GM23338 (cell line): ENCODE results near the gene EML2. TPM values are rescaled to one million over a fixed set of nuclear protein-coding genes. Genes with fewer than 3 reads are reported as not detected.

Source experiments
- ATAC-seq: fragments of 200-7000 bp; cut with Tn5 transposase; 3 replicates; pipeline ENCODE4 v1.9.1; 2020
- DNase-seq: peaks from one replicate; pipeline ENCODE4 v3.0.0-alpha.2; 2015; ENCODE audit warnings: low spot score
- H2AFZ ChIP-seq: fragments of 200-600 bp; sonication (generic); 2 replicates; pipeline ENCODE4 v1.8.0; 2016; ENCODE audit warnings: antibody characterized with exemption, mild to moderate bottlenecking, moderate library complexity
- H3F3A ChIP-seq: fragments of 200-600 bp; sonication (generic); replicated peaks from 2 replicates; pipeline ENCODE4 v1.8.0; 2017; ENCODE audit warnings: antibody characterized with exemption, mixed run types, low read depth
- H3K27ac ChIP-seq: fragments of 200-600 bp; sonication (generic); 2 replicates; pipeline ENCODE4 v1.6.1; 2016; ENCODE audit warnings: low read depth
- H3K27me3 ChIP-seq: fragments of 200-600 bp; sonication (generic); 2 replicates; pipeline ENCODE4 v1.8.0; 2016; ENCODE audit warnings: mild to moderate bottlenecking, mixed run types, moderate library complexity; ENCODE audit not compliant: insufficient read depth
- H3K36me3 ChIP-seq: fragments of 200-600 bp; sonication (generic); 2 replicates; pipeline ENCODE4 v1.8.0; 2016; ENCODE audit warnings: mild to moderate bottlenecking; ENCODE audit not compliant: insufficient read depth
- H3K4me1 ChIP-seq: fragments of 200-600 bp; sonication (generic); 2 replicates; pipeline ENCODE4 v1.8.0; 2016; ENCODE audit warnings: mild to moderate bottlenecking, moderate library complexity; ENCODE audit not compliant: insufficient read depth
- H3K4me2 ChIP-seq: fragments of 200-600 bp; sonication (generic); 2 replicates; pipeline ENCODE4 v1.7.1; 2017; ENCODE audit warnings: mixed run types
- H3K4me3 ChIP-seq: fragments of 200-600 bp; sonication (generic); 2 replicates; pipeline ENCODE4 v1.6.1; 2016; ENCODE audit warnings: mixed run types
- H3K79me2 ChIP-seq: fragments of 200-600 bp; sonication (generic); replicated peaks from 2 replicates; pipeline ENCODE4 v1.8.0; 2017; ENCODE audit warnings: mild to moderate bottlenecking; ENCODE audit not compliant: insufficient read depth
- H3K9me2 ChIP-seq: fragments of 200-600 bp; sonication (generic); 2 replicates; pipeline ENCODE4 v1.8.0; 2017; ENCODE audit not compliant: insufficient read depth
- H4K20me1 ChIP-seq: fragments of 200-600 bp; sonication (generic); replicated peaks from 2 replicates; pipeline ENCODE4 v1.8.0; 2017; ENCODE audit warnings: mild to moderate bottlenecking; ENCODE audit not compliant: insufficient read depth
- H3K27ac Mint-ChIP-seq: 2 replicates; pipeline ENCODE4 v1.8.0; 2020; ENCODE audit warnings: inconsistent platforms, mild to moderate bottlenecking, moderate library complexity, mixed read lengths
- H3K27me3 Mint-ChIP-seq: 3 replicates; pipeline ENCODE4 v1.8.0; 2022; ENCODE audit warnings: low read depth, mild to moderate bottlenecking, moderate library complexity, mixed read lengths, inconsistent platforms; ENCODE audit not compliant: insufficient read depth, poor library complexity
- H3K36me3 Mint-ChIP-seq: 3 replicates; pipeline ENCODE4 v1.8.0; 2021; ENCODE audit warnings: low read depth, mild to moderate bottlenecking, inconsistent platforms, moderate library complexity, mixed read lengths
- H3K4me1 Mint-ChIP-seq: 3 replicates; pipeline ENCODE4 v1.8.0; 2020; ENCODE audit warnings: mild to moderate bottlenecking, inconsistent platforms, mixed read lengths
- H3K4me3 Mint-ChIP-seq: 3 replicates; pipeline ENCODE4 v1.8.0; 2021; ENCODE audit warnings: moderate library complexity, mild to moderate bottlenecking, inconsistent platforms, mixed read lengths
- H3K9me3 Mint-ChIP-seq: 3 replicates; pipeline ENCODE4 v1.8.0; 2020; ENCODE audit warnings: moderate library complexity, mild to moderate bottlenecking, inconsistent platforms, mixed read lengths
- CREB1 ChIP-seq: fragments of 250-450 bp; sonication (Bioruptor Pico); IDR thresholded peaks from 2 replicates; pipeline ENCODE4 v1.5.0; 2020; ENCODE audit warnings: low read depth, mild to moderate bottlenecking, moderate library complexity
- EZH2 ChIP-seq: fragments of 200-600 bp; sonication (generic); IDR thresholded peaks from one replicate; pipeline ENCODE4 v1.8.0; 2017; ENCODE audit warnings: antibody characterized with exemption, mild to moderate bottlenecking, low read depth; ENCODE audit not compliant: unreplicated experiment
- EZH2phosphoT487 ChIP-seq: fragments of 200-600 bp; sonication (generic); IDR thresholded peaks from one replicate; pipeline ENCODE4 v1.8.1; 2018; ENCODE audit warnings: antibody characterized with exemption; ENCODE audit not compliant: unreplicated experiment
- JUNB ChIP-seq: IDR thresholded peaks from one replicate; pipeline ENCODE4 v1.6.1; 2016; ENCODE audit warnings: antibody characterized with exemption; ENCODE audit not compliant: unreplicated experiment
- NANOG ChIP-seq: IDR thresholded peaks from 2 replicates; pipeline ENCODE4 v1.6.1; 2016; ENCODE audit warnings: antibody characterized with exemption, borderline replicate concordance
- POLR2AphosphoS5 ChIP-seq: IDR thresholded peaks from 2 replicates; pipeline ENCODE4 v1.6.1; 2016; ENCODE audit warnings: antibody characterized with exemption, low read depth
- STAT1 ChIP-seq: IDR thresholded peaks from one replicate; pipeline ENCODE4 v1.6.1; 2016; ENCODE audit warnings: antibody characterized with exemption; ENCODE audit not compliant: unreplicated experiment
- ZNF114 ChIP-seq: fragments of 250-450 bp; sonication (Bioruptor Pico); IDR thresholded peaks from 2 replicates; pipeline ENCODE4 v1.5.0; 2020; ENCODE audit warnings: mild to moderate bottlenecking, moderate library complexity
- ZNF331 ChIP-seq: fragments of 250-450 bp; sonication (Bioruptor Pico); IDR thresholded peaks from 2 replicates; pipeline ENCODE4 v1.5.0; 2020; ENCODE audit warnings: low read depth, mild to moderate bottlenecking, moderate library complexity
- polyA plus RNA-seq: library from polyadenylated mRNA; unstranded; fragments of >200 nt; fragmentation: Nextera tagmentation; extraction: Ambion mirVana; gene quantifications from 2 replicates; pipeline ENCODE4 v1.2.1, GENCODE V29; 2016
- total RNA-seq: library from RNA; depleted of rRNA; stranded (reverse); fragments of >200 nt; shearing (Covaris generic); gene quantifications from 2 replicates; pipeline ENCODE4 v1.2.3, GENCODE V29; 2014
- TF ChIP-seq, protein P1 (sequence below): fragments of 250-450 bp; sonication (Bioruptor Pico); IDR thresholded peaks from 2 replicates; pipeline ENCODE4 v1.5.0; 2020; ENCODE audit warnings: mild to moderate bottlenecking, moderate library complexity
- TF ChIP-seq, protein P2 (sequence below): IDR thresholded peaks from one replicate; pipeline ENCODE4 v1.6.1; 2018; ENCODE audit warnings: antibody characterized with exemption; ENCODE audit not compliant: unreplicated experiment
- TF ChIP-seq, protein P3 (sequence below): IDR thresholded peaks from 2 replicates; pipeline ENCODE4 v1.6.1; 2016; ENCODE audit warnings: antibody characterized with exemption
- TF ChIP-seq, protein P4 (sequence below), 2 experiments: fragments of 200-600 bp in 1 of 2; sonication (generic) in 1 of 2; conservative IDR thresholded peaks; 2 replicates each; pipeline versions ENCODE4 v1.5.1 to v1.6.1; 2016 to 2017; ENCODE audit warnings: antibody characterized with exemption in 2 of 2, low read depth in 2 of 2, mild to moderate bottlenecking in 2 of 2, moderate library complexity in 1 of 2

The EML2 gene
- total and polyA plus RNA-seq, 2 experiments from 2014 or later = 7.1 to 33.9 TPM

DNA sequence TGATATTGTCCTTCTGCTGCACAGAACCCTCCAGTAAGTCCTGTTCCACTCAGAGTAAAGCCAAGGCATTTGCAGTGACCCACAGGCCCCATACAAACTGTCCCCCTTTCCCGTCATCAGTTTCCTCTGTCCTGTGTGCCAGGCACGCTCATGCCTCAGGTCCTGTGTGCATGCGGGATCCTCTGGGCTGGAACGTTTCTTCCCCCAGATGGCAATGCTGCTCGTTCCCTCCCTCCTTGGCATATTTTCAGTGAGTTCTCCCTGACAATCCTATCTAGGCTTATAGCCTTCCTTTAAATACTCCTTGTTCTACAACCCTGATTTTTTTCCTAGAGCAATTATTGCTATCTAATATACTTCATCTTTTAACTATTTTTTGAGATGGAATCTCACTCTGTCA, 60.3 kb downstream of the EML2 start:
- no peak overlapping the region; the same call in 2 of the 3 replicates for H3K4me3 Mint-ChIP-seq
- no peak overlapping the region for H3K27ac Mint-ChIP-seq

More for the DNA sequence above, 60.3 kb downstream of the EML2 start:
- no peak for TF ChIP-seq EZH2phosphoT487
- TF ChIP-seq STAT1 = no peak
- no peak for TF ChIP-seq NANOG
- no peak for TF ChIP-seq CREB1 (CRISPR knock-in tag)
- no peak for TF ChIP-seq EZH2
- TF ChIP-seq, protein P1, sequence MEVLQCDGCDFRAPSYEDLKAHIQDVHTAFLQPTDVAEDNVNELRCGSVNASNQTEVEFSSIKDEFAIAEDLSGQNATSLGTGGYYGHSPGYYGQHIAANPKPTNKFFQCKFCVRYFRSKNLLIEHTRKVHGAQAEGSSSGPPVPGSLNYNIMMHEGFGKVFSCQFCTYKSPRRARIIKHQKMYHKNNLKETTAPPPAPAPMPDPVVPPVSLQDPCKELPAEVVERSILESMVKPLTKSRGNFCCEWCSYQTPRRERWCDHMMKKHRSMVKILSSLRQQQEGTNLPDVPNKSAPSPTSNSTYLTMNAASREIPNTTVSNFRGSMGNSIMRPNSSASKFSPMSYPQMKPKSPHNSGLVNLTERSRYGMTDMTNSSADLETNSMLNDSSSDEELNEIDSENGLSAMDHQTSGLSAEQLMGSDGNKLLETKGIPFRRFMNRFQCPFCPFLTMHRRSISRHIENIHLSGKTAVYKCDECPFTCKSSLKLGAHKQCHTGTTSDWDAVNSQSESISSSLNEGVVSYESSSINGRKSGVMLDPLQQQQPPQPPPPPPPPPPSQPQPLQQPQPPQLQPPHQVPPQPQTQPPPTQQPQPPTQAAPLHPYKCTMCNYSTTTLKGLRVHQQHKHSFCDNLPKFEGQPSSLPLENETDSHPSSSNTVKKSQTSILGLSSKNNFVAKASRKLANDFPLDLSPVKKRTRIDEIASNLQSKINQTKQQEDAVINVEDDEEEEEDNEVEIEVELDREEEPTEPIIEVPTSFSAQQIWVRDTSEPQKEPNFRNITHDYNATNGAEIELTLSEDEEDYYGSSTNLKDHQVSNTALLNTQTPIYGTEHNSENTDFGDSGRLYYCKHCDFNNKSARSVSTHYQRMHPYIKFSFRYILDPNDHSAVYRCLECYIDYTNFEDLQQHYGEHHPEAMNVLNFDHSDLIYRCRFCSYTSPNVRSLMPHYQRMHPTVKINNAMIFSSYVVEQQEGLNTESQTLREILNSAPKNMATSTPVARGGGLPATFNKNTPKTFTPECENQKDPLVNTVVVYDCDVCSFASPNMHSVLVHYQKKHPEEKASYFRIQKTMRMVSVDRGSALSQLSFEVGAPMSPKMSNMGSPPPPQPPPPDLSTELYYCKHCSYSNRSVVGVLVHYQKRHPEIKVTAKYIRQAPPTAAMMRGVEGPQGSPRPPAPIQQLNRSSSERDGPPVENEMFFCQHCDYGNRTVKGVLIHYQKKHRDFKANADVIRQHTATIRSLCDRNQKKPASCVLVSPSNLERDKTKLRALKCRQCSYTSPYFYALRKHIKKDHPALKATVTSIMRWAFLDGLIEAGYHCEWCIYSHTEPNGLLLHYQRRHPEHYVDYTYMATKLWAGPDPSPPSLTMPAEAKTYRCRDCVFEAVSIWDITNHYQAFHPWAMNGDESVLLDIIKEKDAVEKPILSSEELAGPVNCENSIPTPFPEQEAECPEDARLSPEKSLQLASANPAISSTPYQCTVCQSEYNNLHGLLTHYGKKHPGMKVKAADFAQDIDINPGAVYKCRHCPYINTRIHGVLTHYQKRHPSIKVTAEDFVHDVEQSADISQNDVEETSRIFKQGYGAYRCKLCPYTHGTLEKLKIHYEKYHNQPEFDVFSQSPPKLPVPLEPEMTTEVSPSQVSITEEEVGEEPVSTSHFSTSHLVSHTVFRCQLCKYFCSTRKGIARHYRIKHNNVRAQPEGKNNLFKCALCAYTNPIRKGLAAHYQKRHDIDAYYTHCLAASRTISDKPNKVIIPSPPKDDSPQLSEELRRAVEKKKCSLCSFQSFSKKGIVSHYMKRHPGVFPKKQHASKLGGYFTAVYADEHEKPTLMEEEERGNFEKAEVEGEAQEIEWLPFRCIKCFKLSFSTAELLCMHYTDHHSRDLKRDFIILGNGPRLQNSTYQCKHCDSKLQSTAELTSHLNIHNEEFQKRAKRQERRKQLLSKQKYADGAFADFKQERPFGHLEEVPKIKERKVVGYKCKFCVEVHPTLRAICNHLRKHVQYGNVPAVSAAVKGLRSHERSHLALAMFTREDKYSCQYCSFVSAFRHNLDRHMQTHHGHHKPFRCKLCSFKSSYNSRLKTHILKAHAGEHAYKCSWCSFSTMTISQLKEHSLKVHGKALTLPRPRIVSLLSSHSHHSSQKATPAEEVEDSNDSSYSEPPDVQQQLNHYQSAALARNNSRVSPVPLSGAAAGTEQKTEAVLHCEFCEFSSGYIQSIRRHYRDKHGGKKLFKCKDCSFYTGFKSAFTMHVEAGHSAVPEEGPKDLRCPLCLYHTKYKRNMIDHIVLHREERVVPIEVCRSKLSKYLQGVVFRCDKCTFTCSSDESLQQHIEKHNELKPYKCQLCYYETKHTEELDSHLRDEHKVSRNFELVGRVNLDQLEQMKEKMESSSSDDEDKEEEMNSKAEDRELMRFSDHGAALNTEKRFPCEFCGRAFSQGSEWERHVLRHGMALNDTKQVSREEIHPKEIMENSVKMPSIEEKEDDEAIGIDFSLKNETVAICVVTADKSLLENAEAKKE (CRISPR knock-in tag) = no peak
- TF ChIP-seq ZNF331 (CRISPR knock-in tag) = no peak
- TF ChIP-seq, protein P2, sequence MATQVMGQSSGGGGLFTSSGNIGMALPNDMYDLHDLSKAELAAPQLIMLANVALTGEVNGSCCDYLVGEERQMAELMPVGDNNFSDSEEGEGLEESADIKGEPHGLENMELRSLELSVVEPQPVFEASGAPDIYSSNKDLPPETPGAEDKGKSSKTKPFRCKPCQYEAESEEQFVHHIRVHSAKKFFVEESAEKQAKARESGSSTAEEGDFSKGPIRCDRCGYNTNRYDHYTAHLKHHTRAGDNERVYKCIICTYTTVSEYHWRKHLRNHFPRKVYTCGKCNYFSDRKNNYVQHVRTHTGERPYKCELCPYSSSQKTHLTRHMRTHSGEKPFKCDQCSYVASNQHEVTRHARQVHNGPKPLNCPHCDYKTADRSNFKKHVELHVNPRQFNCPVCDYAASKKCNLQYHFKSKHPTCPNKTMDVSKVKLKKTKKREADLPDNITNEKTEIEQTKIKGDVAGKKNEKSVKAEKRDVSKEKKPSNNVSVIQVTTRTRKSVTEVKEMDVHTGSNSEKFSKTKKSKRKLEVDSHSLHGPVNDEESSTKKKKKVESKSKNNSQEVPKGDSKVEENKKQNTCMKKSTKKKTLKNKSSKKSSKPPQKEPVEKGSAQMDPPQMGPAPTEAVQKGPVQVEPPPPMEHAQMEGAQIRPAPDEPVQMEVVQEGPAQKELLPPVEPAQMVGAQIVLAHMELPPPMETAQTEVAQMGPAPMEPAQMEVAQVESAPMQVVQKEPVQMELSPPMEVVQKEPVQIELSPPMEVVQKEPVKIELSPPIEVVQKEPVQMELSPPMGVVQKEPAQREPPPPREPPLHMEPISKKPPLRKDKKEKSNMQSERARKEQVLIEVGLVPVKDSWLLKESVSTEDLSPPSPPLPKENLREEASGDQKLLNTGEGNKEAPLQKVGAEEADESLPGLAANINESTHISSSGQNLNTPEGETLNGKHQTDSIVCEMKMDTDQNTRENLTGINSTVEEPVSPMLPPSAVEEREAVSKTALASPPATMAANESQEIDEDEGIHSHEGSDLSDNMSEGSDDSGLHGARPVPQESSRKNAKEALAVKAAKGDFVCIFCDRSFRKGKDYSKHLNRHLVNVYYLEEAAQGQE = no peak
- TF ChIP-seq, protein P3, sequence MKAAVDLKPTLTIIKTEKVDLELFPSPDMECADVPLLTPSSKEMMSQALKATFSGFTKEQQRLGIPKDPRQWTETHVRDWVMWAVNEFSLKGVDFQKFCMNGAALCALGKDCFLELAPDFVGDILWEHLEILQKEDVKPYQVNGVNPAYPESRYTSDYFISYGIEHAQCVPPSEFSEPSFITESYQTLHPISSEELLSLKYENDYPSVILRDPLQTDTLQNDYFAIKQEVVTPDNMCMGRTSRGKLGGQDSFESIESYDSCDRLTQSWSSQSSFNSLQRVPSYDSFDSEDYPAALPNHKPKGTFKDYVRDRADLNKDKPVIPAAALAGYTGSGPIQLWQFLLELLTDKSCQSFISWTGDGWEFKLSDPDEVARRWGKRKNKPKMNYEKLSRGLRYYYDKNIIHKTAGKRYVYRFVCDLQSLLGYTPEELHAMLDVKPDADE = no peak
- no peak for TF ChIP-seq ZNF114
- TF ChIP-seq, protein P4, sequence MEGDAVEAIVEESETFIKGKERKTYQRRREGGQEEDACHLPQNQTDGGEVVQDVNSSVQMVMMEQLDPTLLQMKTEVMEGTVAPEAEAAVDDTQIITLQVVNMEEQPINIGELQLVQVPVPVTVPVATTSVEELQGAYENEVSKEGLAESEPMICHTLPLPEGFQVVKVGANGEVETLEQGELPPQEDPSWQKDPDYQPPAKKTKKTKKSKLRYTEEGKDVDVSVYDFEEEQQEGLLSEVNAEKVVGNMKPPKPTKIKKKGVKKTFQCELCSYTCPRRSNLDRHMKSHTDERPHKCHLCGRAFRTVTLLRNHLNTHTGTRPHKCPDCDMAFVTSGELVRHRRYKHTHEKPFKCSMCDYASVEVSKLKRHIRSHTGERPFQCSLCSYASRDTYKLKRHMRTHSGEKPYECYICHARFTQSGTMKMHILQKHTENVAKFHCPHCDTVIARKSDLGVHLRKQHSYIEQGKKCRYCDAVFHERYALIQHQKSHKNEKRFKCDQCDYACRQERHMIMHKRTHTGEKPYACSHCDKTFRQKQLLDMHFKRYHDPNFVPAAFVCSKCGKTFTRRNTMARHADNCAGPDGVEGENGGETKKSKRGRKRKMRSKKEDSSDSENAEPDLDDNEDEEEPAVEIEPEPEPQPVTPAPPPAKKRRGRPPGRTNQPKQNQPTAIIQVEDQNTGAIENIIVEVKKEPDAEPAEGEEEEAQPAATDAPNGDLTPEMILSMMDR (conservative IDR thresholded peaks at IDR 0.05; ENCODE audit: low read depth in 2 of 2) = no peak
- TF ChIP-seq POLR2AphosphoS5 = no peak
- no peak for TF ChIP-seq JUNB
- Histone ChIP-seq H3K27ac (no peak overlapping the region), H3K4me1 (peaks cover 22% of the 10 kb centered on the region), H3F3A (0 out of 2 replicates have a peak, but pooled peaks cover 6% of the 10 kb centered on the region), H3K27me3 (no peaks in the 10 kb centered on the region), H4K20me1 (no peaks in the 10 kb centered on the region), H3K4me2 (no peak overlapping the region), H3K4me3 (no peak overlapping the region), H3K79me2 (peaks cover 41% of the 10 kb centered on the region), H3K36me3 (no peaks in the 10 kb centered on the region), H2AFZ (no peak overlapping the region), H3K9me2 (no peaks in the 10 kb centered on the region)
- DNase-seq = no peak
- no peaks in the 10 kb centered on the region; the same call in 2 of the 3 replicates for H3K9me3 Mint-ChIP-seq
- H3K4me1 Mint-ChIP-seq = peaks cover 27% of the 10 kb centered on the region
- ATAC-seq = no peak
- H3K27me3 Mint-ChIP-seq = peaks cover 6% of the 10 kb centered on the region
- peaks cover 9% of the 10 kb centered on the region; the same call in 1 of the 3 replicates for H3K36me3 Mint-ChIP-seq
